Activated CD4-positive, alpha-beta T cell treated with anti-CD3 and anti-CD28 coated beads for 4 hours (primary cell): ENCODE results near the gene STK26.

Experiments
- DNase-seq, 2 donors: peaks; one replicate each; pipeline ENCODE4 v3.0.0-alpha.2; 2020

Gene STK26

GRCh38 chrX:132101206-132101605 is 78.1 kb downstream of the STK26 start:
- no peak for DNase-seq

- DNase-seq: no peak
Measured at GRCh38 chrX:132101799-132102198, 78.7 kb downstream of the STK26 start.

DNA sequence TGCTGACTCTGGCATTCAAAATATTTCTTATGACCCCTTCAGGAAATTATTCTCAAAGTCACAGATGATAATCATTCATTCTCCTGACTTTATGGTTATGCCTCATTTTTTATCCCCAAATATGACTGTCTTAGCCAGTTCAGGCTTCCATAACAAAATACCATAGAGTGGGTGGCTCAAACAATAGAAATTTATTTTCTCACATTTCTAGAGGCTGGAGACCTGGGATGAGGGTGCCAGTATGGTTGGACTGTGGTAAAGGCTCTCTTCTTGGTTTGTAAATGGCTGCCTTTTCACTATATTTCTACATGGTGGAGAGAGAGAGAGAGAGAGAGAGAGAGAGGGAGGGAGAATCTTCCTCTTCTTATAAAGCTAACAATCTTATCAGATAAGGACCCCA is 84.2 kb downstream of the STK26 start:
- no peak for DNase-seq

DNA sequence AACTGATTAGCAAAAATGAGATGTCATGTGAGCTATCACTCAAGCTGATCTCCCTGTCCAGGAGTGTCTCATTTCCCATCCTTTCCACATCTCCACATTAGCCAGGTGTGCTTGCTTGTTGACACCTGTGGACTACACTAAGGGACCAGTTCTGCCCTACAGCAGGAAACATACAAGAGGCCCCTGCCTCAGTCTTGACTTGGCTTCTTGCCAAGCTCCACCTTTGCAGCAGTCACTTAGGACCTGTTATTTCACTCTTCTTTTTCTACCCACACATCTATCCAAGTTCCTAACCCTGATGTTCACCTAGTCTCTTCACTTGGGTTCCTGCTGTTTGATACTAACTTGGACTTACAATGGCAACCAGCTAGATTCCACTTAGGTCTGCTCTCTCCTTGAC is 91.5 kb downstream of the STK26 start:
- DNase-seq: no peak

- no peak for DNase-seq
Measured at GRCh38 chrX:132115792-132116191, 92.7 kb downstream of the STK26 start.

GRCh38 chrX:132118358-132118757 is 95.3 kb downstream of the STK26 start:
- DNase-seq: no peak

DNA sequence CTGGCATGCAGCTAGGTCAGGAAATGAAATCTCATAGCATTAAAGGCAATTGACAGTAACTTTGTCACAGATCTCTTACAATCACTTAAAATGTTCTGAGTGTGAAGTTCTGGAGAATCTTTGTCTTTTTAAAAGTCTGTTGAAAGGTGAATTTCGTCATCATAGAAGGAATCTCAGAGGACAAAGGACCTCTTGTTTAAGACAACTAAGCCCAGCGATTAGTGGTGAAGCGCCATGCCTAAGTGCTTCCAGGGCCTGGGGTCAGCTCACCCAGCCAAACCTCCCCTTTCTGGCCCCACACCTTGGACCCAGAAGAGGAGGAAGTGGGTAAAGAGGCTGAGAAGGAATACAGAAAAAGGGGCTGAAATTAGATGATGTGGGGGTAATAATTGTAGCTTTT is 96.2 kb downstream of the STK26 start:
- no peak for DNase-seq

DNA sequence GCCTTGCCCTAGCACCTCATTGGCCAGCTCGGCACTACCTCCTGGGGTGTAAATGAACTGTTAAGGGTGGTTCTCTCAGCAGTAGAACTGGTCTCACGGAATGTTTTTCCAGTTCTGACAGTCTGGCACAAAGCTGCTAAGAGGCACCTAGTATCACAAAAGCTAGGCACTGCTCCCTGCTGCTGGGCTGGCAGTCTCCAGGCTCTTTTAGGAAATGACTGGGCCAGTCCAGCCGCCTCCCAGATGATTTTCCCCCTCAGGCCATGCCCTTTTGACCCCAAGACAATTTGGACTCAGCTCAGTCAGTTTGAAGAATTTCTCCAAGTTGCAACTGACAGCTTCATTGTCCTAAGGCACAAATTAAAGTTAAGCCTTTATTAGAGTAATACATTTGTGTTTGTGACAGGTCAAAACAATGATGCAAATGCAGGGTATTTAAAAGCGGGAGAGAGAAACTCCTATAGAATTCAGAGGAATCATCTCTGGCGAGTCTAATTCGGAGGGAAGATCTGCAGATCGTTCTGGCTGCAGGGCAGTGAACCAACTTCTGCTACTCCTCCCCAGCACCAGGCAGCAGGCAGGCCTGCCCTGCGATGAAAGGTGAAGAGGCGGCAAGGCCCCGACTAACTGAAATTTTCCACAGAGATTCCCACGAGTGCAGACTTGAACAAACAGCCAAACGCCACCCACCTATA is 96.9 kb downstream of the STK26 start:
- DNase-seq: no peak

DNA sequence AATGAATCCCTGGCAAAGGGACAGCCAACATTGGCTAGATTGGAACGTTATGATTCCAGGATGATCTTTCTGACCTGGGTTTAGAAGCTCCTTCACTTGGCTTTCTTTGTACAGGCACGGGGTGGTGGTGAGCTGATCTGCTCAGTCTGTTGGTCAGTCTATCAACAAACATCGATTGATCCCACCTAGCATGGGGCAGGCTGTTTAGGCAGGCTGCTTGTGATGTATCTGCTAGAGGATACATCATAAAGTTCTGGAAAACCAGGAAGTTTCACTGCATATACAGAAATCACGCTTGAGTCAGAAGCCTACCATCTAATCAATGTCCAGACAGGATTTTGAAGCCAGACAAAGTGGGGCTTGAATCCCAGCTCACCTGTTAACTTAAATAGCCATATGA is 97.8 kb downstream of the STK26 start:
- no peak for DNase-seq
